Thymus (tissue), 11 donors: Measurements from ENCODE around the gene MEGF11. TPM values are rescaled to one million over a fixed set of nuclear protein-coding genes. Genes with fewer than 3 reads are reported as not detected.

Experiments used
- DNase-seq, 9 donors: peaks; one replicate each; pipeline ENCODE4 v3.0.0-alpha.2; 2013; ENCODE audit warnings: low spot score in 9 of 9, low read depth in 6 of 9, missing footprints in 1 of 9
- H3K27ac ChIP-seq, 2 donors: one replicate each; pipeline ENCODE4 v1.5.1; 2013; ENCODE audit warnings: control low read depth in 1 of 2, low read depth in 1 of 2, low read length in 1 of 2, mild to moderate bottlenecking in 1 of 2, moderate library complexity in 1 of 2
- H3K27me3 ChIP-seq, 2 donors: one replicate each; pipeline ENCODE4 v1.5.1; 2013; ENCODE audit warnings: low read length in 1 of 2; ENCODE audit not compliant: control insufficient read depth in 2 of 2, insufficient read depth in 1 of 2
- H3K36me3 ChIP-seq, 2 donors: one replicate each; pipeline ENCODE4 v1.5.1; 2013; ENCODE audit warnings: low read length in 1 of 2, mild to moderate bottlenecking in 1 of 2, moderate library complexity in 1 of 2; ENCODE audit not compliant: control insufficient read depth in 2 of 2, insufficient read depth in 2 of 2
- H3K4me1 ChIP-seq, 2 donors: one replicate each; pipeline ENCODE4 v1.5.1; 2013; ENCODE audit warnings: low read length in 2 of 2; ENCODE audit not compliant: control insufficient read depth in 2 of 2, insufficient read depth in 2 of 2
- H3K4me3 ChIP-seq, 2 donors: one replicate each; pipeline ENCODE4 v1.5.1; 2013; ENCODE audit warnings: low read length in 2 of 2, control low read depth in 1 of 2, mild to moderate bottlenecking in 1 of 2
- H3K9me3 ChIP-seq, 2 donors: one replicate each; pipeline ENCODE4 v1.5.1; 2013; ENCODE audit warnings: low read length in 1 of 2, mild to moderate bottlenecking in 1 of 2; ENCODE audit not compliant: control insufficient read depth in 2 of 2, insufficient read depth in 1 of 2
- WGBS: extraction: QIAGEN DNeasy Blood & Tissue Kit; methylation state at CpG from one replicate; pipeline ENCODE4 v1.1.7; 2013; 5-methylcytosine and 5-hydroxymethylcytosine counted together
- polyA plus RNA-seq: library from polyadenylated mRNA; stranded (reverse); fragments of 200-250 nt; gene quantifications from one replicate; pipeline ENCODE4 v1.2.3, GENCODE V29; 2013
- total RNA-seq: library from RNA; stranded (reverse); fragments of 120-200 nt; gene quantifications from one replicate; pipeline ENCODE4 v1.2.4, GENCODE V29; 2013
- donor health status: healthy.

The MEGF11 gene
- total and polyA plus RNA-seq, 2 donors: 0.28 to 0.66 TPM

DNA sequence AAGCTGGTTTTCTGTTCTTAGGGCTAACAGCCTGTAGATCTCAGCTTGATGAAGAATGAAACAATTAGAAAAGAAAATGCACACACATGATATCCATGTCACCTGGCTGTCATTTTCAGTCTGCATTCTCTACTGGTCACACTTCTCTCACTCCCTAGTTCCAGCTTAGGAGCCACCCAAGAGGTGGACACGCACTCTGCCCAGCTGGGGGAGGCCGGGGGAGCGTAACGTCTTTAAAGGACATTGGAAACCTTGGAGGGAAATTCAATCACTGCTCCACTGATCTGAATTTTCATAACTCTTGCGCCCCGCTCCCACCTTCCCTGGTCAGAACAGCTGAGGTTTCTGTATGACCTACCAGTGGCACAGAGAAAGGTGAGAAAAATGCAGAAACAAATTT, 304.5 kb downstream of the MEGF11 start:
- Histone ChIP-seq H3K27ac (no peak overlapping the region), H3K27me3 (peaks cover 0 to 13% of the 10 kb centered on the region in 2 donors), H3K36me3 (no peaks in the 10 kb centered on the region), H3K9me3 (no peaks in the 10 kb centered on the region), H3K4me3 (no peak overlapping the region), H3K4me1 (no peaks in the 10 kb centered on the region)
- DNase-seq: no peak
- whole genome bisulfite sequencing: 93% methylated on average over 6 of the region's 6 CpGs

GRCh38 chr15:65948383-65948782, 305.2 kb downstream of the MEGF11 start:
- H3K27me3 ChIP-seq: peaks cover 0 to 13% of the 10 kb centered on the region in 2 donors
- 95% methylated on average over 8 of the region's 8 CpGs for WGBS
- H3K9me3 ChIP-seq: no peaks in the 10 kb centered on the region
- no peak for DNase-seq
- no peak overlapping the region for H3K4me3 ChIP-seq
- no peaks in the 10 kb centered on the region for H3K36me3 ChIP-seq
- H3K4me1 ChIP-seq: no peaks in the 10 kb centered on the region
- H3K27ac ChIP-seq: no peak overlapping the region

DNA sequence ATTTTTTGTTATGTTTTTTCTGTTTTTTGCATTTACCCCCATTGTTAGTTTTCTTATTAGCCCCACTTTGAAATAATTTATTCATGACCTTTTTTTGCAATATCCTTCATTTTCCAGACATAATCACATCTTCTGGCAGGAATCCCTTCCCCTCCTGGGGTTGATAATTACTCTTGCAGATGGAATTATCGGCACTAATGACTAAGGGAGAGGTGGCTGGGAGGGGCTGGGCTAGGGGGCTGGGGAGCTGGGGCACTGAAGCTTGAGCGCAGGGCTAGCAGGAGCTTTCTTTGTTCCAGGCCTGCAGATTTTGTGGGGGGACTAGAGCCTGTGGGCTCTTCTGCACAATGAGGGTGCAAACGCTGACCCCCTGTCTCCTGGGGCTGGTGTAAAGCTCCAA, 306.5 kb downstream of the MEGF11 start:
- Histone ChIP-seq H3K4me1 (no peaks in the 10 kb centered on the region), H3K9me3 (no peaks in the 10 kb centered on the region), H3K36me3 (no peaks in the 10 kb centered on the region), H3K27me3 (peaks cover 0 to 13% of the 10 kb centered on the region in 2 donors), H3K4me3 (no peak overlapping the region), H3K27ac (no peak overlapping the region)
- 95% methylated on average over 3 of the region's 3 CpGs for WGBS
- no peak for DNase-seq

DNA sequence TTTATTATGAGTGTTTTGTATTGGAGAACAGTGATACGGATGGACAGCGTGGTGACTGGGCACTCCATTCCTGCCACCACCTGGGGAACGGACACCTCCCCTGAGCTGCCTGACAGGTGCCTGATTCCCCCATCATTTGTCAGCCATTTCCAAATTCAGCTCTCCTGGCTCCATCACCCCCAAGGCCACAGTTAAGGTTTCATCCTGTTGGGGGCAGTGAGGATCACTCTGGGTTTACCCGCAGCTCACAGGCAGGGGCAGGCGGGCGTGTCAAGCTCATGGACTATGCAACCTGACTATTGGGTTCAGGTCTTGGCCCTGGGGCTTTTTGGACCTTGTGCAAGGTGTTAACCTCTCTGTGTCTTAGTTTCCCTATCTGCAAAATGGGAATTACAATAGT, 307.9 kb downstream of the MEGF11 start:
- H3K9me3 ChIP-seq: no peaks in the 10 kb centered on the region
- H3K27ac ChIP-seq: no peak overlapping the region
- H3K4me3 ChIP-seq: no peak overlapping the region
- H3K4me1 ChIP-seq: no peaks in the 10 kb centered on the region
- H3K27me3 ChIP-seq: peaks cover 0 to 14% of the 10 kb centered on the region in 2 donors
- DNase-seq: no peak
- H3K36me3 ChIP-seq: no peaks in the 10 kb centered on the region
- whole genome bisulfite sequencing: 96% methylated on average over 6 of the region's 6 CpGs

DNA sequence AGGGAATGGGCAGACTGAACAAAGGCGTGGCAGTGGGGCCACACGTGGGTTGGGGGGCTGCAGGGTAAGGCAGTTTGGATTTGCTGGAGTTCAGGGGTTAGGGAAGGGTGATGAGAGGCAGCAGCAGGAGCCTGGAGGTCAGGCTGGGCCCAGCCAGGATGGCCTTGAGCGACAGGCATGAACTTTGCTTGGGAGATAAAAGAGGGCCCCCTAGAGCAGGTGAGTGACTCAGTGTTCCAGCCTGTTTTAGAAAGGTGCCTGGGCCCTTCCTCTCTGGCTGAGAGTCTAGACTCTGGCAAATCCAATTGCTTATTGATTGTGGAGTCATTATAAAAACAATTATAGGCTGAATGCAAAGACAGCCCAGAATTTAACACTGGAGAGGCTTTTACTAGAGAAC, 309.1 kb downstream of the MEGF11 start:
- Histone ChIP-seq H3K4me1 (no peaks in the 10 kb centered on the region), H3K36me3 (no peaks in the 10 kb centered on the region), H3K4me3 (no peak overlapping the region), H3K27me3 (peaks cover 0 to 10% of the 10 kb centered on the region in 2 donors), H3K9me3 (no peaks in the 10 kb centered on the region), H3K27ac (no peak overlapping the region)
- DNase-seq: no peak
- WGBS: 92% methylated on average over 3 of the region's 3 CpGs

- no peaks in the 10 kb centered on the region for H3K9me3 ChIP-seq
- WGBS: 48% methylated on average over 4 of the region's 4 CpGs
- DNase-seq: no peak
- H3K36me3 ChIP-seq: no peaks in the 10 kb centered on the region
- no peaks in the 10 kb centered on the region for H3K4me1 ChIP-seq
- no peak overlapping the region for H3K27ac ChIP-seq
- no peak overlapping the region for H3K4me3 ChIP-seq
- H3K27me3 ChIP-seq: peaks cover 0 to 4% of the 10 kb centered on the region in 2 donors
These were observed 311.1 kb downstream of the MEGF11 start for GRCh38 chr15:65942436-65942835.

DNA sequence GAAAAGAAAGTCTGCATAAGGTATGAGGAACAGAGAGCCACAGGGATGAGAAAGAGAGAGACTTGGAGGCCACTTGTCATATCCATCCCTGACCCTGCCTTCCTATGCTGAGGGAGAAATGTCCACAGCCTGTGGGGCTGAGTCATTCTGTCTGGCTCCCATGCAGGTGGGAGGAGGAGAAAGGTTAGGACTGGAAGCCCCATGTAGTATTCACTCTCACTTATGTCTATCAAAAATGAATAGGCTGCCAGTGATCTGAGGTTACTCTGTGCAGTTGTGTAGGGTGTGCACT, 313.0 kb downstream of the MEGF11 start:
- Histone ChIP-seq H3K27me3 (peaks cover 0 to 2% of the 10 kb centered on the region in 2 donors), H3K27ac (no peak overlapping the region), H3K4me3 (no peak overlapping the region), H3K9me3 (no peaks in the 10 kb centered on the region), H3K36me3 (no peaks in the 10 kb centered on the region), H3K4me1 (no peaks in the 10 kb centered on the region)
- DNase-seq: no peak

DNA sequence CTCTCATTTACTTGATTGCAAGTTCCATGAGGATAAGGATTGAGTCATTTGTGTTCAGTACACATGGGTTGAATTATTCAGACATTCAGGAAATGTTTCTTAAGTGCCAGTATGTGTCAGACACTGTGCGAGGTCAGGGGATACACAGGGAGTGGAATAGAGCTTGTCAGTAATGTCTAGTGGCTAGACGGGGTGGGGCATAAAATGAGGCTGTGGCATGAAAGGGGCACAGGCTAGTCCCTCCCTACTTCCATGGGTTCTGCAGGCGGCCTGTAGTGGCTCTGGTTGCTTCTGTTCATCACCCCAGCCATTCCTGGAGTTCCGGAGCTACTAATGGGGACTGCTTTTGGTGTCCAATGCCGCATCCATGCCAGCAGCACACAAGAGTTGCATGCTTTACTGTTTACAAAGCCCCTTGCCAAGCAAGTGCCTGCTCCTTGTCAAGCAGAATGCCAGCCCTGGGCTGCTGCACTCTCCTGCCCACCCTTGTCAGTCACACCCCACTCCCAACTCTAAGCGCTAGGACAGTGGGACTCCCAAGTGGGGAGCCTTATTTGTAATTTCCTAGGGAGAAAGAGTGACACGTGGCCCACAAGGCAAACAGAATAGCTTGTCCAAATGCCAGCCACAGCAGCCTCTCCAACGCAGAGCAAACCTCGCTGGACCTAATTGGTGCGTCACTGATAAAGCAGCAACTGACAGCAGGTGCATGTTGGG, 313.5 kb downstream of the MEGF11 start:
- no peaks in the 10 kb centered on the region for H3K9me3 ChIP-seq
- WGBS: 91% methylated on average over 10 of the region's 10 CpGs
- no peaks in the 10 kb centered on the region for H3K4me1 ChIP-seq
- H3K27ac ChIP-seq: no peak overlapping the region
- H3K36me3 ChIP-seq: no peaks in the 10 kb centered on the region
- peaks cover 0 to 2% of the 10 kb centered on the region in 2 donors for H3K27me3 ChIP-seq
- no peak overlapping the region for H3K4me3 ChIP-seq
- DNase-seq: no peak

GRCh38 chr15:65938604-65939003, 314.9 kb downstream of the MEGF11 start:
- 96% methylated on average over 4 of the region's 4 CpGs for WGBS
- Histone ChIP-seq H3K4me3 (no peak overlapping the region), H3K4me1 (no peaks in the 10 kb centered on the region), H3K9me3 (no peaks in the 10 kb centered on the region), H3K36me3 (no peaks in the 10 kb centered on the region), H3K27me3 (peaks cover 0 to 2% of the 10 kb centered on the region in 2 donors), H3K27ac (no peak overlapping the region)
- DNase-seq: no peak
